Adrenal gland (tissue), 12 donors: ENCODE data around the gene GNAL. TPM values are rescaled to one million over a fixed set of nuclear protein-coding genes. Genes with fewer than 3 reads are reported as not detected.
A peak's percentile ranks its signal among the peaks of the same experiment; 100 is the strongest.

Experiments
- DNase-seq, 7 donors: peaks; one replicate each; pipeline ENCODE4 v3.0.0-alpha.2; 2019 to 2020
- H3K27ac ChIP-seq, 5 donors: fragments of 200-600 bp; sonication (generic) in 4 of 5; 1 replicate in 3 of 5; 2 replicates in 2 of 5; pipeline versions ENCODE4 v1.5.1 to v1.8.0; 2016 to 2020; ENCODE audit warnings: mild to moderate bottlenecking in 1 of 5
- H3K27me3 ChIP-seq: fragments of 200-600 bp; 2 replicates; pipeline ENCODE4 v1.8.0; 2021
- H3K36me3 ChIP-seq, 2 donors: fragments of 200-600 bp; replicated peaks in 1 of 2; 1 replicate in 1 of 2; 2 replicates in 1 of 2; pipeline versions ENCODE4 v1.5.1 to v1.8.0; 2018 to 2022
- H3K4me1 ChIP-seq, 2 donors: fragments of 200-600 bp; replicated peaks in 1 of 2; 1 replicate in 1 of 2; 2 replicates in 1 of 2; pipeline versions ENCODE4 v1.5.1 to v1.8.0; 2018 to 2021
- H3K4me3 ChIP-seq, 4 donors: fragments of 200-600 bp; sonication (generic) in 3 of 4; one replicate each; pipeline ENCODE4 v1.5.1; 2016 to 2018
- H3K9me3 ChIP-seq, 3 donors: fragments of 200-600 bp; sonication (generic) in 1 of 3; replicated peaks in 1 of 3; 1 replicate in 2 of 3; 2 replicates in 1 of 3; pipeline versions ENCODE4 v1.5.1 to v1.8.0; 2016 to 2021
- CTCF ChIP-seq, 6 experiments: fragments of 450-650 bp in 4 of 6; fragments of 200-600 bp in 2 of 6; sonication (generic) in 1 of 6; IDR thresholded peaks; 1 replicate in 5 of 6; 2 replicates in 1 of 6; pipeline versions ENCODE4 v1.5.1 to v1.8.0; 2016 to 2021; ENCODE audit warnings: antibody characterized with exemption in 6 of 6, mild to moderate bottlenecking in 2 of 6, moderate library complexity in 1 of 6
- POLR2A ChIP-seq, 2 donors: fragments of 450-650 bp; IDR thresholded peaks; one replicate each; pipeline ENCODE4 v1.6.1; 2017; ENCODE audit warnings: antibody characterized with exemption in 2 of 2, mild to moderate bottlenecking in 2 of 2, moderate library complexity in 1 of 2
- WGBS, 4 donors: extraction: QIAGEN DNeasy Blood & Tissue Kit in 2 of 4; methylation state at CpG; one replicate each; pipeline versions ENCODE4 v1.1.5 to v1.1.7; 2013 to 2017; 5-methylcytosine and 5-hydroxymethylcytosine counted together
- intact Hi-C, 2 donors: fragments of 100-400 bp; cut with DNase I; formaldehyde crosslinking; loops; one replicate each; pipeline versions ENCODE4 v1.14.1 to v1.15.0; 2022 to 2023
- polyA plus RNA-seq, 3 donors: library from polyadenylated mRNA; stranded (reverse); fragments of 200-250 nt in 2 of 3; fragments of 350-450 nt in 1 of 3; fragmentation: Illumina TruSeq in 1 of 3; extraction: RNeasy Lipid Tissue Mini Kit (QIAGEN cat#74804) in 1 of 3; gene quantifications; one replicate each; pipeline ENCODE4 v1.2.3, GENCODE V29; 2013 to 2014
- total RNA-seq, 9 donors: library from RNA; depleted of rRNA in 4 of 9; stranded (reverse); fragments of >200 nt in 4 of 9; fragments of 120-200 nt in 1 of 9; fragmentation: NEBNext Ultra II Directional in 1 of 9; extraction: Animal tissue kit (Norgen Biotek cat#: 25700) in 1 of 9; gene quantifications; one replicate each; pipeline versions ENCODE4 v1.1.0 to v1.2.4, GENCODE V29; 2013 to 2023
- donor health status: healthy with polysubstance abuse.
- donor health status: Bipolar disorder and iron deficiency.
- donor health status: DM: yes; HTN: yes; CAD: no.
- donor health status: DM: no; HTN: no; CAD: no.
- donor health status: DM: no; HTN: no; CAD: no.
- donor health status: DM: yes; HTN: yes; CAD: no.

GNAL gene
- total and polyA plus RNA-seq, 12 donors = 0.48 to 7.0 (median 2.3) TPM

GRCh38 chr18:11653521-11653920 lies 35.5 kb upstream of the GNAL start:
- no peaks in the 10 kb centered on the region for H3K36me3 ChIP-seq
- no peak for DNase-seq
- no peaks in the 10 kb centered on the region for H3K4me1 ChIP-seq
- no peak overlapping the region for H3K4me3 ChIP-seq
- TF ChIP-seq CTCF (IDR thresholded peaks at IDR 0.05) (no peak), POLR2A (IDR thresholded peaks at IDR 0.05) (no peak)
- no peaks in the 10 kb centered on the region for H3K9me3 ChIP-seq
- 79 to 81% (median 80%) methylated on average over 9 to 10 of the region's 10 CpGs for WGBS, 4 donors
- intact Hi-C loops = loop anchor here in 1 of 2 donors (10.0 kb wide), 2 partner anchors 231 to 391 kb away; no protein-coding TSS in a partner anchor
- no peak overlapping the region for H3K27ac ChIP-seq
- peaks cover 6% of the 10 kb centered on the region for H3K27me3 ChIP-seq

- 26 to 46% (median 32%) methylated on average over 19 to 32 of the region's 32 CpGs for WGBS, 4 donors
- intact Hi-C loops = loop anchor here in 1 of 2 donors (10.0 kb wide), 2 partner anchors 230 to 390 kb away; no protein-coding TSS in a partner anchor
Observed at GRCh38 chr18:11654736-11655605, 34.1 kb upstream of the GNAL start.

GRCh38 chr18:11655606-11655932 lies 33.5 kb upstream of the GNAL start:
- peaks cover 6% of the 10 kb centered on the region for H3K27me3 ChIP-seq
- DNase-seq = no peak
- no peaks in the 10 kb centered on the region for H3K4me1 ChIP-seq
- intact Hi-C loops = loop anchor here in 1 of 2 donors (10.0 kb wide), 2 partner anchors 229 to 389 kb away; no protein-coding TSS in a partner anchor
- 20 to 39% (median 26%) methylated on average over 5 of the region's 5 CpGs for WGBS, 4 donors
- no peak overlapping the region for H3K27ac ChIP-seq
- peak in 2 of 6 experiments; percentile 2 to 5 for TF ChIP-seq CTCF (IDR thresholded peaks at IDR 0.05)
- no peak for TF ChIP-seq POLR2A (IDR thresholded peaks at IDR 0.05)
- H3K4me3 ChIP-seq = no peak overlapping the region
- H3K9me3 ChIP-seq = no peaks in the 10 kb centered on the region
- no peaks in the 10 kb centered on the region for H3K36me3 ChIP-seq

More at GRCh38 chr18:11654736-11655605, 34.1 kb upstream of the GNAL start:
- Histone ChIP-seq H3K36me3 (no peaks in the 10 kb centered on the region), H3K27me3 (peaks cover 6% of the 10 kb centered on the region), H3K4me1 (no peaks in the 10 kb centered on the region), H3K4me3 (no peak overlapping the region), H3K9me3 (no peaks in the 10 kb centered on the region), H3K27ac (no peak overlapping the region)
- DNase-seq = peak in 6 of 7 donors; percentile 46 to 69 (median 52)
- peak; percentile 57 to 76 (median 66) for TF ChIP-seq CTCF (IDR thresholded peaks at IDR 0.05)
- TF ChIP-seq POLR2A (IDR thresholded peaks at IDR 0.05) = no peak

DNA sequence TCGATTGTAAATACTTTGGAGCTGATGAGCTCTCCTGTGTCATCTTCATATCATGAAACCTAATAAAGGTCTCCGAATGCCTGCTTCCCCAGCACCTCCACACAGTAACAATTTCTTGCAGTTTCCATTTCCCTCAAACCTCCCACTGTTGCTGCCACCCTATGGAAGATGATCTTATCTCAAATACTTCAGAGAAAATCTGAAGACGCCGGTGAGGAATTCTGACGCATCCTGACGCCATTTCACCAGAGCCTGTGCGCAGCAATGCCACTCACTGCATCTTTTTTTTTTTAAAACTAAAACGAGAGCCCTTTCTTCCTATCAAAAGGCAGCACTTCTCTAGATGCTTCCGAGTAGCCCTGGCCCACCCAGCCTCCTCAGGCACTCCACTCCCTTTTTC lies 31.9 kb upstream of the GNAL start:
- Histone ChIP-seq H3K27me3 (peaks cover 6% of the 10 kb centered on the region), H3K4me1 (no peaks in the 10 kb centered on the region), H3K36me3 (no peaks in the 10 kb centered on the region), H3K4me3 (no peak overlapping the region), H3K27ac (no peak overlapping the region), H3K9me3 (no peaks in the 10 kb centered on the region)
- WGBS, 4 donors = 72 to 83% (median 79%) methylated on average over 9 of the region's 9 CpGs
- TF ChIP-seq POLR2A (IDR thresholded peaks at IDR 0.05) = no peak
- no peak for TF ChIP-seq CTCF (IDR thresholded peaks at IDR 0.05)
- intact Hi-C loops = loop anchor here in 1 of 2 donors (10.0 kb wide), 2 partner anchors 228 to 388 kb away; no protein-coding TSS in a partner anchor
- no peak for DNase-seq
